Erythroblast (primary cell): Measurements from ENCODE around the gene CELF2.

Source experiments
- GATA1 ChIP-seq: IDR thresholded peaks from 2 replicates; pipeline ENCODE4 v1.6.1; 2011; ENCODE audit warnings: low read depth, mild to moderate bottlenecking, control low read depth, low read length, moderate library complexity
- POLR2A ChIP-seq: IDR thresholded peaks from 2 replicates; pipeline ENCODE4 v1.6.1; 2011; ENCODE audit warnings: mild to moderate bottlenecking, low read length

GRCh38 chr10:11300026-11300425 lies 282.4 kb downstream of the CELF2 start:
- TF ChIP-seq POLR2A: no peak
- no peak for TF ChIP-seq GATA1
